Measurements from ENCODE around the gene CHD2.

CHD2 gene

DNA sequence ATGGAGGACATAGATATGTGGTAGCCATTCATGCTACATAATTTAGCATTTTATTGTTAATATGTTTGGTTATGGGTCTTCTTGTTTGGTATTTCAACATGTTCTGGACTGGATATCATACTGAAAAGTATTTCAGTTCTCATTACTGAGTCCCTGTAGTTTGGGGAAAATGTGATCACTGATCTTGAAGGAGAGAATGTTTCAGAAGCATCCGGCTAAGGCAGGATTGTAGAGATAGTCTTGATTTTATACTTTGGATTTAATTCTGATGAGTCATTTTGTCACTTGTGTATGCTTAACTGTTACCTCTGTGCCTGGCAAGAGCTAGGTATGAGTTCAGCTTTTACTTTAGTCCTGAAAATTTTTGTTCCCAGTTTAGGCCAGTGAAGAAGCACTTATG lies 7.1 kb downstream of the CHD2 start:
- TF ChIP-seq, protein P1, sequence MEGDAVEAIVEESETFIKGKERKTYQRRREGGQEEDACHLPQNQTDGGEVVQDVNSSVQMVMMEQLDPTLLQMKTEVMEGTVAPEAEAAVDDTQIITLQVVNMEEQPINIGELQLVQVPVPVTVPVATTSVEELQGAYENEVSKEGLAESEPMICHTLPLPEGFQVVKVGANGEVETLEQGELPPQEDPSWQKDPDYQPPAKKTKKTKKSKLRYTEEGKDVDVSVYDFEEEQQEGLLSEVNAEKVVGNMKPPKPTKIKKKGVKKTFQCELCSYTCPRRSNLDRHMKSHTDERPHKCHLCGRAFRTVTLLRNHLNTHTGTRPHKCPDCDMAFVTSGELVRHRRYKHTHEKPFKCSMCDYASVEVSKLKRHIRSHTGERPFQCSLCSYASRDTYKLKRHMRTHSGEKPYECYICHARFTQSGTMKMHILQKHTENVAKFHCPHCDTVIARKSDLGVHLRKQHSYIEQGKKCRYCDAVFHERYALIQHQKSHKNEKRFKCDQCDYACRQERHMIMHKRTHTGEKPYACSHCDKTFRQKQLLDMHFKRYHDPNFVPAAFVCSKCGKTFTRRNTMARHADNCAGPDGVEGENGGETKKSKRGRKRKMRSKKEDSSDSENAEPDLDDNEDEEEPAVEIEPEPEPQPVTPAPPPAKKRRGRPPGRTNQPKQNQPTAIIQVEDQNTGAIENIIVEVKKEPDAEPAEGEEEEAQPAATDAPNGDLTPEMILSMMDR (IDR thresholded peaks at IDR 0.05; ENCODE audit: borderline replicate concordance, insufficient read depth, low read depth, low read length), result no peak

DNA sequence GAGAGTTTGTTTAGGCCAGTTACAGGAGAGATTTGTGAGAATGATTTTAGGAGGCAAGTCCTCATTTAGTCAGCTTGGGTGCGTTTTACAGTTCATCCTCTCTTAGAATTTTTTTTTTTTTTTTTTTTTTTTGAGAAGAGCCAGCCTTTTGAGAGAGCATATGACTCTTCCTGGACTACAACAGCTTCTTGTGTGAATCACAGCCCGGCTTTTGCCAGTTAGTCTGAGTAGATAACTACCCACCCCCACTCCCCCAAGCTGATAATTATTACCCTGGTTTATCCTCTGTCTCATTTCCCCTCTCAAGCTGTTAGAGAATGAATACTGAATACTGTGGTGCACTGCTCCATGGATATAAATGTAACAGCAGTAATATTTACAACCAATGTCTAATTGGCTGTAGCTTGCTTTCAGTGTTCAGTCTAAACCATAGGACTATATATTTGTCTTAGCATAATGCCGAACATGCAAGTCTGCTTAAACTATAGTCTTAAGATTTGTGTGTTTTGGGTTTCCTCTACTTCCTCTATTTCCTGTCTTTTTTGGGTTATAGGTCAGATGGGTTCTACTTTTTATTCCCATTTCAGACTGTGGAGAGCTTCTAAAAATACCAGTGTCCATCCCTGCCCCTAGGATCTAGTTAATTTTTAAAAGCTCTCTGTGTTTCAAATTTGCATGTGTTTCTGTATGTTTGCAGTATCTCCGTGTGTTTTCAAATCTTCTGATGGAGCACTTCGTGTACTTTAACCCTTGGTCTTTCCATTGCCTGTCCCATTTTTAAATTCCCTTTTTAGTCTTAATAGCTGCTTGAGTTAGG lies 8.0 kb downstream of the CHD2 start:
- no peak overlapping the region for H3K4me3 ChIP-seq (ENCODE audit: low read depth, low read length)
- TF ChIP-seq, protein P1 (IDR thresholded peaks at IDR 0.05; ENCODE audit: borderline replicate concordance, insufficient read depth, low read depth, low read length), result no peak

More for the DNA sequence above, 7.1 kb downstream of the CHD2 start:
- H3K4me3 ChIP-seq (ENCODE audit: low read depth, low read length), result no peak overlapping the region

DNA sequence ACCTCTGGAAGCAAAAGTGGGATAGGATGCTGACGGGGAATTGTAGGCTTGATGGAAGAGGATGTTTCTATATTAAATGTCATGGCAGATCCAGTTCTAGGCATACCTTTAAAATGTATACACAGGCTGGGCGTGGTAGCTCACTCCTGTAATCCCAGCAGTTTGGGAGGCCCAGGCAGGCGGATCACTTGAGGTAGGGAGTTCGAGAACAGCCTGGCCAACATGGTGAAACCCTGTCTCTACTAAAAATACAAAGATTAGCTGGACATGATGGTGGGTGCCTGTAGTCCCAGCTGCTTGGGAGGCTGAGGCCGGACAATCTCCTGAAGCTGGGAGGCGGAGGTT lies 8.6 kb downstream of the CHD2 start:
- no peak overlapping the region for H3K4me3 ChIP-seq (ENCODE audit: low read depth, low read length)
- TF ChIP-seq, protein P1 (IDR thresholded peaks at IDR 0.05; ENCODE audit: borderline replicate concordance, insufficient read depth, low read depth, low read length), result no peak

DNA sequence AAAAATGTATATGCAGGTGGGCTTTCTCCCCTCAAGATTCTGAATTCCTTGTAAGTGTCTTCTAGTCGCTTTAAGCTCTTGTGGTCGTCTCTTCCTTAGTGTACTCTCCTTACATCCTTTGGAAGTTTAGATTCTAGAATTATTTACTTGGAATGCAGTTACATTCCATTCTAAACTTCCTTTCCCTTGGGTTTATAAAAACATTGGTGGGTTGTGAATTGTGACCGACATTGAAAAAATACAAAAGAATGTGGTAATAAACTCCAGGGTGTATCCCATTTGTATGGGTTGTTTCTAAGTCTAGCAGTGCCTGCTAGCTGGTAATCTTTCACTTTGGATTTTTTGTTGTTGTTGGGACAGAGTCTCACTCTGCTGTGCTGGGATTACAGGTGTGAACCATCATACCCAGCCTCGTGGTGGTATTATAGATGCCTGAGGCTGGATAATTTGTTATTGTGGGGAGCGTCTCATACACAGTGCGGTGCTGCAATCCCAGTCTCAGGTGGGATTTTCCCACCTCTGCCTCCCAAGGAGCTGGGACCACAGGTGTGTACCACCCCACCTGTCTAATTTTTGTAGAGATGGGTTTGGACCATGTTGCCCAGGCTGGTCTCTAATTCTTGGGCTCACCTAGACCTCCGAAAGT lies 9.1 kb downstream of the CHD2 start:
- no peak overlapping the region for H3K4me3 ChIP-seq (ENCODE audit: low read depth, low read length)
- TF ChIP-seq, protein P1 (IDR thresholded peaks at IDR 0.05; ENCODE audit: borderline replicate concordance, insufficient read depth, low read depth, low read length), result no peak

DNA sequence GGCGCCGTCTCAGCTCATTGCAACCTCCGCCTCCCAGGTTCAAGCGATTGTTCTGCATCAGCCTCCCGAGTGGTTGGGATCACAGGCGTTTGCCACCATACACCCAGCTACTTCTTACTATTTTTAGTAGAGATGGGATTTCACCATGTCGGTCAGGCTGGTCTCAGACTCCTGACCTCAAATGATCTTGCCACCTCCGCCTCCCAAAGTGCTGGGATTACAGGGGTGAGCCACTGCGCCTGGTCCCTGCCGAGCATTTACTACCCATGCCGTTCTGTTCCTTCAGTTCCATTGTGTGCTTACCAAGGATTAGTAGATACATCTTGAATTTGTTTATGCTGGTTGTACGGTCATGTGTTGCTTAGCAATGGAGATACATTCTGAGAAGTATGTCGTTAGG lies 10.3 kb downstream of the CHD2 start:
- H3K4me3 ChIP-seq (ENCODE audit: low read depth, low read length), result no peak overlapping the region
- TF ChIP-seq, protein P1 (IDR thresholded peaks at IDR 0.05; ENCODE audit: borderline replicate concordance, insufficient read depth, low read depth, low read length), result no peak

DNA sequence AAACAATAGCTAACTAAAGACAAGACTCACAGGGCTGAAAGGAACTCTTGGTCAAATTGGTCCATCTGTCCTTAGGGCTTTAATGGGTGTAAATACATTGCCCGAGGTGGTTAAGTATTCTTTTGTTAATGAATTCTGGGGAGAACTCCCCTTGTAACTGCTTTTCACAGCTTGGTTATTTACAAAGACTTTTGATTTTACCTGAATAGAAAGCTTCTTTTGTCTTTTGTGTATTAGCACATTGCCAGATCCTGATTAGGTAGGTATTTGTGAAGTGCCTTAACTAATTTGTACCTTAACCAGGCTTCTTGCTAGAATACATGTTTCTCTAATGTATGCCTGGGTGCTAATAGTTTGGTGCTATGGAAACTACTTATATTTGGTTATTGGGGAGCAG lies 14.0 kb downstream of the CHD2 start:
- TF ChIP-seq, protein P1 (IDR thresholded peaks at IDR 0.05; ENCODE audit: borderline replicate concordance, insufficient read depth, low read depth, low read length), result no peak
- no peak overlapping the region for H3K4me3 ChIP-seq (ENCODE audit: low read depth, low read length)

DNA sequence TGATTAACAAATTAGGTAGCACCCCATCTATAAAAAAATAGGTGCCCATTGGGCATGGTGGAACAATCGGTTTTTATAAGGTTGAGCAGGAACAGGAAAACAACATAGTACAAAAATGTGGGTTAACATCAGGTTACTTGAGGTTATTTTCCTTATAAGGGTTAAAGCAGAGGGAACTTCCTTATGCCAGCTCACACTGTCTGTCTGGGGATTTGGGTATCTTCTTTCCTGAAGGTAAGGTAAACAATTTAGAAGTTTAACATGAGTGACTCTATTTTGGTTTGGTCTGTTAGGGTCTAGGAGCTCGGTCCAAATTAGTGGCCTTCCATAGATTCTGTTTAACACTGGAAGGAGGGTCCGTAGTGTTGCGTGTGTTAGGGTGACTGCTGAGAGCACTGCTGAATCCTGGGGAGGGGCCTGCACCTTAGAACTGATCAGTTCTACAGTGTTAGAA lies 14.7 kb downstream of the CHD2 start:
- TF ChIP-seq, protein P1 (IDR thresholded peaks at IDR 0.05; ENCODE audit: borderline replicate concordance, insufficient read depth, low read depth, low read length), result no peak
- H3K4me3 ChIP-seq (ENCODE audit: low read depth, low read length), result no peak overlapping the region
